ENCODE results near the gene EDN2.

Gene EDN2

GRCh38 chr1:41452704-41453290 is 31.7 kb downstream of the EDN2 start:
- no peak for ATAC-seq

DNA sequence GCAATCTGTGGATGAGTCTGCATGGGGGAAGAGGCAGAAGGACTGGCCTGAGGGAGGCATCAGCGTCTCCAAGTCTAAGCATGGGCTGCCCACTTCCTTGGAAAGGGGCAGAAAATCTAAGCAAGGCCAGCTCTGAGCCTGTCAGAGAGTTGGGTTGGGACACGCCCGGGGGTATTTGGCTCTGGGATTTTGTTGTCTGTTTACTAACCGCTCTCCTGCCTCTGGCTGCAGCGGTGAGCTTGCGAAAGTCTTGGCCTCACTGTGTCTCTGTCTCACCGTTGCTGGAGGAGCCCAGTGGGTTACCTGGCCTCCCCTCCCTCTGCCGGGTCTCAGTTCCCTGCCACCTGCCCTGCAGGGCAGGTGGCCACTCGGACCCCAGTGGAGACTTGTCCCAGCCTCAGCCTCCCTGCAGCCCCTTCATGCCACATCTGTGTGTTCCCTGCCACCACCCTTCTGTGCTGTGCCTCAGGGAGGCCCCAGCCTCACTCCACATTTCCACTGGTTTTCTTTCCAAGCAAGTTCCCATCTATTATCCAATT is 33.7 kb downstream of the EDN2 start:
- ATAC-seq, result no peak
- TF ChIP-seq OSR1 (CRISPR knock-in tag; IDR thresholded peaks at IDR 0.05), result no peak
- TF ChIP-seq ZNF8 (CRISPR knock-in tag; IDR thresholded peaks at IDR 0.05), result no peak
- TF ChIP-seq PPARA (CRISPR knock-in tag; IDR thresholded peaks at IDR 0.05; ENCODE audit: borderline replicate concordance), result no peak
- no peak for TF ChIP-seq ESRRG (CRISPR knock-in tag; IDR thresholded peaks at IDR 0.05)
- no peak for TF ChIP-seq TSHZ2 (CRISPR knock-in tag; IDR thresholded peaks at IDR 0.05)

More at GRCh38 chr1:41452704-41453290, 31.7 kb downstream of the EDN2 start:
- TF ChIP-seq ZFP30 (CRISPR knock-in tag; IDR thresholded peaks at IDR 0.05) (no peak), TSHZ2 (CRISPR knock-in tag; IDR thresholded peaks at IDR 0.05) (no peak), ISL1 (CRISPR knock-in tag; IDR thresholded peaks at IDR 0.05) (no peak), TCF4 (CRISPR knock-in tag; IDR thresholded peaks at IDR 0.05; ENCODE audit: borderline replicate concordance) (no peak), ZFP3 (CRISPR knock-in tag; IDR thresholded peaks at IDR 0.05) (no peak), OSR1 (CRISPR knock-in tag; IDR thresholded peaks at IDR 0.05) (no peak), RARB (CRISPR knock-in tag; IDR thresholded peaks at IDR 0.05) (no peak)

DNA sequence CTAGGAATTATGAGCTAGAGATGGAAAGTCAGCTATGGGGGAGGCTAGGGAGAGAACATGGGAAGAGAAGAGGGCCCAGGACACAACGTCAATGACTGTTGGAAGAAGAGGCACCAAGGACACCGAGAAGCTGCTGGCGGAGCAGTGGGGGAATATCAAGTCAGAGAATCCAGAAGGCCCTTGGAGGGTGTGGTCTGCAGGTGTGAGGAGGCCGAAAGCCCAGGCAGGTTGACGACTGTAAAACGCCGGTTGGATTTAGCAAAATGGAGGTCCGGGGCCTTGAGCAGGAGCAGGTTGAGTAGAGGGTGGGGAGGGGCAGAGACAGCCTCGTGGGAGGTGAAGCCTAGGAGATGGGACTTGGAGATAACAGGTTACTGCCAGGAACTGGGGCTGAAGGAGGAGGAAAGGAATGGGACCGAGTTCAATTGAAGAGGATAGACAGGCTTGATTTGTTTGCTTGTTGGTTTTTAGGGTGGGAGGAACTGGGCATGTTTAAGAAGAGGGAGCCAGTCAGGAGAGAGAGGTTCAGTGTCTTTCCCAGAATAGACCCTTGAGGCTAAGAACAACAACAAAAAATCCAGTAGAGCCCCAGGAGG is 35.1 kb downstream of the EDN2 start:
- no peak for ATAC-seq
- TF ChIP-seq SNAI2 (CRISPR knock-in tag; IDR thresholded peaks at IDR 0.05) (no peak), GLIS3 (CRISPR knock-in tag; IDR thresholded peaks at IDR 0.05) (no peak), TOX (CRISPR knock-in tag; IDR thresholded peaks at IDR 0.05; ENCODE audit: borderline replicate concordance) (no peak), CSDC2 (CRISPR knock-in tag; IDR thresholded peaks at IDR 0.05) (no peak), ISL1 (CRISPR knock-in tag; IDR thresholded peaks at IDR 0.05) (no peak), ZNF8 (CRISPR knock-in tag; IDR thresholded peaks at IDR 0.05) (no peak), OSR1 (CRISPR knock-in tag; IDR thresholded peaks at IDR 0.05) (no peak), ESRRG (CRISPR knock-in tag; IDR thresholded peaks at IDR 0.05) (no peak), ARNTL (CRISPR knock-in tag; IDR thresholded peaks at IDR 0.05; ENCODE audit: borderline replicate concordance, low read depth) (no peak), ZC3H10 (CRISPR knock-in tag; IDR thresholded peaks at IDR 0.05) (no peak), ZFP3 (CRISPR knock-in tag; IDR thresholded peaks at IDR 0.05) (no peak), ZFP30 (CRISPR knock-in tag; IDR thresholded peaks at IDR 0.05) (no peak), BACH2 (CRISPR knock-in tag; IDR thresholded peaks at IDR 0.05; ENCODE audit: borderline replicate concordance) (no peak)
- TF ChIP-seq, protein P1, sequence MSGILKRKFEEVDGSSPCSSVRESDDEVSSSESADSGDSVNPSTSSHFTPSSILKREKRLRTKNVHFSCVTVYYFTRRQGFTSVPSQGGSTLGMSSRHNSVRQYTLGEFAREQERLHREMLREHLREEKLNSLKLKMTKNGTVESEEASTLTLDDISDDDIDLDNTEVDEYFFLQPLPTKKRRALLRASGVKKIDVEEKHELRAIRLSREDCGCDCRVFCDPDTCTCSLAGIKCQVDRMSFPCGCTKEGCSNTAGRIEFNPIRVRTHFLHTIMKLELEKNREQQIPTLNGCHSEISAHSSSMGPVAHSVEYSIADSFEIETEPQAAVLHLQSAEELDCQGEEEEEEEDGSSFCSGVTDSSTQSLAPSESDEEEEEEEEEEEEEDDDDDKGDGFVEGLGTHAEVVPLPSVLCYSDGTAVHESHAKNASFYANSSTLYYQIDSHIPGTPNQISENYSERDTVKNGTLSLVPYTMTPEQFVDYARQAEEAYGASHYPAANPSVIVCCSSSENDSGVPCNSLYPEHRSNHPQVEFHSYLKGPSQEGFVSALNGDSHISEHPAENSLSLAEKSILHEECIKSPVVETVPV (CRISPR knock-in tag; IDR thresholded peaks at IDR 0.05), result no peak
- TF ChIP-seq, protein P2, sequence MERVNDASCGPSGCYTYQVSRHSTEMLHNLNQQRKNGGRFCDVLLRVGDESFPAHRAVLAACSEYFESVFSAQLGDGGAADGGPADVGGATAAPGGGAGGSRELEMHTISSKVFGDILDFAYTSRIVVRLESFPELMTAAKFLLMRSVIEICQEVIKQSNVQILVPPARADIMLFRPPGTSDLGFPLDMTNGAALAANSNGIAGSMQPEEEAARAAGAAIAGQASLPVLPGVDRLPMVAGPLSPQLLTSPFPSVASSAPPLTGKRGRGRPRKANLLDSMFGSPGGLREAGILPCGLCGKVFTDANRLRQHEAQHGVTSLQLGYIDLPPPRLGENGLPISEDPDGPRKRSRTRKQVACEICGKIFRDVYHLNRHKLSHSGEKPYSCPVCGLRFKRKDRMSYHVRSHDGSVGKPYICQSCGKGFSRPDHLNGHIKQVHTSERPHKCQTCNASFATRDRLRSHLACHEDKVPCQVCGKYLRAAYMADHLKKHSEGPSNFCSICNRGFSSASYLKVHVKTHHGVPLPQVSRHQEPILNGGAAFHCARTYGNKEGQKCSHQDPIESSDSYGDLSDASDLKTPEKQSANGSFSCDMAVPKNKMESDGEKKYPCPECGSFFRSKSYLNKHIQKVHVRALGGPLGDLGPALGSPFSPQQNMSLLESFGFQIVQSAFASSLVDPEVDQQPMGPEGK (CRISPR knock-in tag; IDR thresholded peaks at IDR 0.05; ENCODE audit: borderline replicate concordance), result no peak
- TF ChIP-seq, protein P3, sequence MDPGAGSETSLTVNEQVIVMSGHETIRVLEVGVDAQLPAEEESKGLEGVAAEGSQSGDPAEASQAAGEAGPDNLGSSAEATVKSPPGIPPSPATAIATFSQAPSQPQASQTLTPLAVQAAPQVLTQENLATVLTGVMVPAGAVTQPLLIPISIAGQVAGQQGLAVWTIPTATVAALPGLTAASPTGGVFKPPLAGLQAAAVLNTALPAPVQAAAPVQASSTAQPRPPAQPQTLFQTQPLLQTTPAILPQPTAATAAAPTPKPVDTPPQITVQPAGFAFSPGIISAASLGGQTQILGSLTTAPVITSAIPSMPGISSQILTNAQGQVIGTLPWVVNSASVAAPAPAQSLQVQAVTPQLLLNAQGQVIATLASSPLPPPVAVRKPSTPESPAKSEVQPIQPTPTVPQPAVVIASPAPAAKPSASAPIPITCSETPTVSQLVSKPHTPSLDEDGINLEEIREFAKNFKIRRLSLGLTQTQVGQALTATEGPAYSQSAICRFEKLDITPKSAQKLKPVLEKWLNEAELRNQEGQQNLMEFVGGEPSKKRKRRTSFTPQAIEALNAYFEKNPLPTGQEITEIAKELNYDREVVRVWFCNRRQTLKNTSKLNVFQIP (CRISPR knock-in tag; IDR thresholded peaks at IDR 0.05; ENCODE audit: borderline replicate concordance, low read depth), result no peak

Data from SK-N-SH treated with all-trans-retinoic acid at 6 μM for 48 hours (cell line).